ENCODE results near the gene FIGLA.

DNA sequence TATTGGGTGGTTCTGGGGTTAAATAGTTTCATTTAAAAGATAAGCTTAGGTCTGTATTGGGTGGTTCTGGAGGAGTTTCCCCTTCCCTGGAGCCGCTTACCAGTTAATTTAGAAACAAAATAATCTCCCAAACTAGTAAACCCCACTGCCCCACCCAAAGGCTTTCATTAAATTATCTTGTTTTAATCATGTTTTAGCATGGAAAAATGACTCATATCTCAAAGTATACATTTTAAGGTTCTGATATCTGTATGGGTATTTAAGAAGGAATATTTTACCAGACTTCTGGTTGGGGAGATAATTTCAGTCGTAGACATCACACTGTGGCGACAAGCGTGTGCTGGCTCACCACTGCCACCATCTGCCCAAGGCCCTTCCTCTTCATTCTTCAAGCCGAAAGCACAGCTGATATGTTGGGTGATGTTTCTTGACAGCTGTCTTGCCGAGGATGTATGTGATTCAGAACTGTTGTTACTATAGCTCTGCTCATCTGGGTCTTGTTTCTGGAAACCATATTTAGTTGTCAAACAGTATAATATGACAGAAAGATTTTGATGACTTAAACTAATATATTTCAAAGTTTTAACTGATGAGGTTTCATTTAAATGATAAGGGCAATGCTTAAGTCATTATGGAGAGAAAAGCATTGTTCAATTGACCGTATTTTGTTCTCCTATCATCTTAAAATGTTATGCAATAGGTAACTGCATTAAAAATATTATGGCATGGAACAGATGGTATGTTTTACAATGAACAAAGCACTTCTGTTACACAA lies 5.1 kb downstream of the FIGLA start:
- TF ChIP-seq, protein P1, sequence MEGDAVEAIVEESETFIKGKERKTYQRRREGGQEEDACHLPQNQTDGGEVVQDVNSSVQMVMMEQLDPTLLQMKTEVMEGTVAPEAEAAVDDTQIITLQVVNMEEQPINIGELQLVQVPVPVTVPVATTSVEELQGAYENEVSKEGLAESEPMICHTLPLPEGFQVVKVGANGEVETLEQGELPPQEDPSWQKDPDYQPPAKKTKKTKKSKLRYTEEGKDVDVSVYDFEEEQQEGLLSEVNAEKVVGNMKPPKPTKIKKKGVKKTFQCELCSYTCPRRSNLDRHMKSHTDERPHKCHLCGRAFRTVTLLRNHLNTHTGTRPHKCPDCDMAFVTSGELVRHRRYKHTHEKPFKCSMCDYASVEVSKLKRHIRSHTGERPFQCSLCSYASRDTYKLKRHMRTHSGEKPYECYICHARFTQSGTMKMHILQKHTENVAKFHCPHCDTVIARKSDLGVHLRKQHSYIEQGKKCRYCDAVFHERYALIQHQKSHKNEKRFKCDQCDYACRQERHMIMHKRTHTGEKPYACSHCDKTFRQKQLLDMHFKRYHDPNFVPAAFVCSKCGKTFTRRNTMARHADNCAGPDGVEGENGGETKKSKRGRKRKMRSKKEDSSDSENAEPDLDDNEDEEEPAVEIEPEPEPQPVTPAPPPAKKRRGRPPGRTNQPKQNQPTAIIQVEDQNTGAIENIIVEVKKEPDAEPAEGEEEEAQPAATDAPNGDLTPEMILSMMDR (IDR thresholded peaks at IDR 0.05): peak in 2 of 4 experiments; percentile 19 to 23
- TF ChIP-seq POLR2A (IDR thresholded peaks at IDR 0.05) (no peak), POLR2AphosphoS5 (IDR thresholded peaks at IDR 0.05) (no peak)

Measured in prostate gland (tissue), 2 donors.